ENCODE measurements around the gene USP17L29. TPM values are rescaled to one million over a fixed set of nuclear protein-coding genes. Genes with fewer than 3 reads are reported as not detected.
A peak's percentile ranks its signal among the peaks of the same experiment; 100 is the strongest.
"Not testable (repeated sequence)": the region's sequence is repeated elsewhere in the genome, so short reads cannot be mapped to it uniquely, and the experiment has no call there.

Gene USP17L29
- not detected for total RNA-seq

- ATAC-seq; DNase-seq (ENCODE audit: low spot score): not testable (repeated sequence)
Observed at GRCh38 chr4:9353338-9353737, at the start of gene USP17L29. USP17L29 (plus strand) TSS chr4:9353638; CDS start chr4:9353638, 0 bp downstream.

- DNase-seq (ENCODE audit: low spot score); ATAC-seq: not testable (repeated sequence)
Observed at GRCh38 chr4:9324191-9324590, 29.2 kb upstream of the USP17L29 start.

GRCh38 chr4:9324865-9325264 is 28.6 kb upstream of the USP17L29 start, which contains the start of gene USP17L24:
USP17L24 (plus strand) TSS chr4:9325165; CDS start chr4:9325165, 0 bp downstream.
- not testable (repeated sequence) for DNase-seq (ENCODE audit: low spot score); ATAC-seq

- not testable (repeated sequence) for ATAC-seq
Observed at GRCh38 chr4:9329611-9330010, 23.8 kb upstream of the USP17L29 start, which contains the start of gene USP17L25. USP17L25 (plus strand) TSS chr4:9329911; CDS start chr4:9329911, 0 bp downstream.

GRCh38 chr4:9334358-9334757 is 19.1 kb upstream of the USP17L29 start, which contains the start of gene USP17L26:
USP17L26 (plus strand) TSS chr4:9334658; CDS start chr4:9334658, 0 bp downstream.
- ATAC-seq, result not testable (repeated sequence)

More at GRCh38 chr4:9329611-9330010, 23.8 kb upstream of the USP17L29 start, which contains the start of gene USP17L25:
- DNase-seq (ENCODE audit: low spot score), result not testable (repeated sequence)

GRCh38 chr4:9339103-9339502 is 14.3 kb upstream of the USP17L29 start, which contains the start of gene USP17L5:
USP17L5 (plus strand) TSS chr4:9339403; CDS start chr4:9339403, 0 bp downstream.
- ATAC-seq; DNase-seq (ENCODE audit: low spot score): not testable (repeated sequence)

More at GRCh38 chr4:9334358-9334757, 19.1 kb upstream of the USP17L29 start, which contains the start of gene USP17L26:
- DNase-seq (ENCODE audit: low spot score), result not testable (repeated sequence)

GRCh38 chr4:9343848-9344247 is 9.6 kb upstream of the USP17L29 start, which contains the start of gene USP17L27:
USP17L27 (plus strand) TSS chr4:9344148; CDS start chr4:9344148, 0 bp downstream.
- not testable (repeated sequence) for DNase-seq (ENCODE audit: low spot score); ATAC-seq

- DNase-seq (ENCODE audit: low spot score); ATAC-seq: not testable (repeated sequence)
Observed at GRCh38 chr4:9348593-9348992, 4.8 kb upstream of the USP17L29 start, which contains the start of gene USP17L28. USP17L28 (plus strand) TSS chr4:9348893; CDS start chr4:9348893, 0 bp downstream.

GRCh38 chr4:9350866-9351265 is 2.6 kb upstream of the USP17L29 start:
- ATAC-seq; DNase-seq (ENCODE audit: low spot score): not testable (repeated sequence)

- DNase-seq (ENCODE audit: low spot score); ATAC-seq: not testable (repeated sequence)
Observed at GRCh38 chr4:9362829-9363228, 9.4 kb downstream of the USP17L29 start, which contains the start of gene USP17L30. USP17L30 (plus strand) TSS chr4:9363129; CDS start chr4:9363129, 0 bp downstream.

GRCh38 chr4:9379881-9380280 is 26.4 kb downstream of the USP17L29 start:
- not testable (repeated sequence) for DNase-seq (ENCODE audit: low spot score); ATAC-seq

- DNase-seq (ENCODE audit: low spot score), result peak; percentile 51
- not testable (repeated sequence) for ATAC-seq
Observed at GRCh38 chr4:9381012-9381534, 27.6 kb downstream of the USP17L29 start.

GRCh38 chr4:9384126-9384525 is 30.7 kb downstream of the USP17L29 start:
- DNase-seq (ENCODE audit: low spot score) (no peak), ATAC-seq (no peak)

GRCh38 chr4:9389001-9389400 is 35.6 kb downstream of the USP17L29 start:
- not testable (repeated sequence) for ATAC-seq; DNase-seq (ENCODE audit: low spot score)

Other genes starting within 250 kb of the USP17L29 start
- gene FAM90A26, start 183.2 kb upstream of the USP17L29 start, total RNA-seq, result not detected
- not detected for gene USP17L10, start 143.0 kb upstream of the USP17L29 start, total RNA-seq
- gene USP17L11, start 138.2 kb upstream of the USP17L29 start, total RNA-seq, result not detected
- not detected for gene USP17L12, start 133.5 kb upstream of the USP17L29 start, total RNA-seq
- not detected for gene USP17L13, start 128.7 kb upstream of the USP17L29 start, total RNA-seq
- gene USP17L15, start 119.3 kb upstream of the USP17L29 start, total RNA-seq, result not detected
- not detected for gene USP17L17, start 109.8 kb upstream of the USP17L29 start, total RNA-seq
- gene USP17L18, start 105.0 kb upstream of the USP17L29 start, total RNA-seq, result not detected
- gene USP17L19, start 100.3 kb upstream of the USP17L29 start, total RNA-seq, result not detected
- gene USP17L20, start 95.5 kb upstream of the USP17L29 start, total RNA-seq, result not detected
- gene USP17L21, start 90.8 kb upstream of the USP17L29 start, total RNA-seq, result not detected
- not detected for gene USP17L22, start 86.0 kb upstream of the USP17L29 start, total RNA-seq
- gene USP17L24, start 28.5 kb upstream of the USP17L29 start, total RNA-seq, result not detected
- gene USP17L25, start 23.7 kb upstream of the USP17L29 start, total RNA-seq, result not detected
- gene USP17L26, start 19.0 kb upstream of the USP17L29 start, total RNA-seq, result not detected
- not detected for gene USP17L5, start 14.2 kb upstream of the USP17L29 start, total RNA-seq
- gene USP17L27, start 9.5 kb upstream of the USP17L29 start, total RNA-seq, result not detected
- not detected for gene USP17L28, start 4.7 kb upstream of the USP17L29 start, total RNA-seq
- gene USP17L30, start 9.5 kb downstream of the USP17L29 start, total RNA-seq, result not detected
- not detected for gene DEFB131A, start 90.8 kb downstream of the USP17L29 start, total RNA-seq

Data from left lobe of liver (tissue), 2 donors.